ENCODE measurements around the gene PLA2G2F.

DNA sequence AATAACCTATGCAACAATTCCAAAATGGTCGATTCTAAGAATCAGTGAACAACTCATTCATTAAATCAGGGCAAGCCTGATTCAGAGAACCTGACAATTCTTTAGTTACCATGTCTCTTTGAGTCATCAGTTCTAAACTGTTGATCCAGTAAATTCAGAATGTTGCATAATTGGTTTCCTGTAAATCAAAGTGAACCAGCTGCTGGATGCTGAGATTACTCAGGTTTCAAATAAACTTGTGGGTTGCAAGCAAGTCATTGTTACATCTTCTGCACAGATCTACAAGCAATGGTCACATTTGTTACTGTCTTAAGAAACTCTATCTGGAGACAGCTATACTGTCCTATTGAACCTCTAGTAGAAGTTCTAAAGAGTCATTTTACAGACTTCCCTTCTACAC is 36.2 kb upstream of the PLA2G2F start:
- TF ChIP-seq CREB1 (IDR thresholded peaks at IDR 0.05) (no peak), CREB1 (CRISPR knock-in tag; IDR thresholded peaks at IDR 0.05) (no peak), ZNF23 (CRISPR knock-in tag; IDR thresholded peaks at IDR 0.05) (no peak), EGR1 (conservative IDR thresholded peaks at IDR 0.05) (no peak), USF2 (CRISPR knock-in tag; IDR thresholded peaks at IDR 0.05) (no peak), ZNF140 (CRISPR knock-in tag; IDR thresholded peaks at IDR 0.05) (no peak), SNAPC5 (CRISPR knock-in tag; IDR thresholded peaks at IDR 0.05) (no peak), HDAC1 (IDR thresholded peaks at IDR 0.05) (no peak), TGIF2 (CRISPR knock-in tag; IDR thresholded peaks at IDR 0.05) (no peak), CHD1 (IDR thresholded peaks at IDR 0.05; ENCODE audit: low read length) (no peak), ZNF232 (CRISPR knock-in tag; IDR thresholded peaks at IDR 0.05) (no peak), ZSCAN29 (IDR thresholded peaks at IDR 0.05) (no peak)
- TF ChIP-seq, protein P1, sequence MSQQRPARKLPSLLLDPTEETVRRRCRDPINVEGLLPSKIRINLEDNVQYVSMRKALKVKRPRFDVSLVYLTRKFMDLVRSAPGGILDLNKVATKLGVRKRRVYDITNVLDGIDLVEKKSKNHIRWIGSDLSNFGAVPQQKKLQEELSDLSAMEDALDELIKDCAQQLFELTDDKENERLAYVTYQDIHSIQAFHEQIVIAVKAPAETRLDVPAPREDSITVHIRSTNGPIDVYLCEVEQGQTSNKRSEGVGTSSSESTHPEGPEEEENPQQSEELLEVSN (IDR thresholded peaks at IDR 0.05; ENCODE audit: borderline replicate concordance in 1 of 2, extremely low read depth in 1 of 2, insufficient read depth in 1 of 2, insufficient read length in 1 of 2, low read depth in 1 of 2, low read length in 1 of 2, poor library complexity in 1 of 2, severe bottlenecking in 1 of 2), result no peak

Data from K562 (cell line).